GM10266 (cell line): Measurements from ENCODE around the gene HSPB8.

ENCODE experiments used
- DNase-seq: peaks from one replicate; pipeline ENCODE4 v3.0.0; 2012; ENCODE audit errors: extremely low spot score
- TF ChIP-seq, protein P1 (sequence below): IDR thresholded peaks from 2 replicates; pipeline ENCODE4 v1.5.1; 2012; ENCODE audit warnings: mild to moderate bottlenecking, low read depth; ENCODE audit not compliant: control insufficient read depth, insufficient read depth; ENCODE audit errors: missing control alignments

The HSPB8 gene

DNA sequence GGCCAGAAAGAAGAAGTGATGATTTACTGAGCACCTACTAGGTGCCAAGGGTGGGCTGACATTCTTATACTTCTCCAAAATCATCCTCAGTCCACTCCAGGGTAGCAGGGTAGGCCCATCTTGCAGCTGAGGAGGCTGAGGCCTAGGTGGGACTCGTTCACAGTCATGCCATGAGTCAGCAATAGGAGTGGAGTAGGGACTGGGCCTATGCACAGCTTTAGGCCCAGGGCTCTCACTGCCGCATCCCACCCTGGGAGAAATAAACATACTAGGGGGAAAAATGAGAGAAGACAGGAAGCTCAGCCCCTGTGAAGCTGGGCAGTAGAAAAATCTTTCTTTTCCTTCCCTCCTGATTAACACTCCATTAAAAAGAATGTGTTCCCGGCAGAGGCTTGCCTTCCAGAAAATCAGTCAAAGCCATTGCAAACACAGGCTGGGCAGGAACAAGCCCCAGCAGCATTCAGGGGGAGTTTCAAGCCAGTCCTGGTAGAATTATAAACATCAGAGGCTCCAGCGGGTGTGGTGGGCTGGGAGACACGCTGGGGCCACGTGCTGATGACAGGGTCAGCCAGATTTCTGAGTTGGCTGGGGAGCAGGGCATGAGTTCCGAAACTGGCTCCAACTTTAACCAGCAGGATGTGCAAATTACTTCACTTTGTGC, 1.8 kb downstream of the HSPB8 start:
- TF ChIP-seq, protein P1, sequence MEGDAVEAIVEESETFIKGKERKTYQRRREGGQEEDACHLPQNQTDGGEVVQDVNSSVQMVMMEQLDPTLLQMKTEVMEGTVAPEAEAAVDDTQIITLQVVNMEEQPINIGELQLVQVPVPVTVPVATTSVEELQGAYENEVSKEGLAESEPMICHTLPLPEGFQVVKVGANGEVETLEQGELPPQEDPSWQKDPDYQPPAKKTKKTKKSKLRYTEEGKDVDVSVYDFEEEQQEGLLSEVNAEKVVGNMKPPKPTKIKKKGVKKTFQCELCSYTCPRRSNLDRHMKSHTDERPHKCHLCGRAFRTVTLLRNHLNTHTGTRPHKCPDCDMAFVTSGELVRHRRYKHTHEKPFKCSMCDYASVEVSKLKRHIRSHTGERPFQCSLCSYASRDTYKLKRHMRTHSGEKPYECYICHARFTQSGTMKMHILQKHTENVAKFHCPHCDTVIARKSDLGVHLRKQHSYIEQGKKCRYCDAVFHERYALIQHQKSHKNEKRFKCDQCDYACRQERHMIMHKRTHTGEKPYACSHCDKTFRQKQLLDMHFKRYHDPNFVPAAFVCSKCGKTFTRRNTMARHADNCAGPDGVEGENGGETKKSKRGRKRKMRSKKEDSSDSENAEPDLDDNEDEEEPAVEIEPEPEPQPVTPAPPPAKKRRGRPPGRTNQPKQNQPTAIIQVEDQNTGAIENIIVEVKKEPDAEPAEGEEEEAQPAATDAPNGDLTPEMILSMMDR = no peak
- DNase-seq = no peak

DNA sequence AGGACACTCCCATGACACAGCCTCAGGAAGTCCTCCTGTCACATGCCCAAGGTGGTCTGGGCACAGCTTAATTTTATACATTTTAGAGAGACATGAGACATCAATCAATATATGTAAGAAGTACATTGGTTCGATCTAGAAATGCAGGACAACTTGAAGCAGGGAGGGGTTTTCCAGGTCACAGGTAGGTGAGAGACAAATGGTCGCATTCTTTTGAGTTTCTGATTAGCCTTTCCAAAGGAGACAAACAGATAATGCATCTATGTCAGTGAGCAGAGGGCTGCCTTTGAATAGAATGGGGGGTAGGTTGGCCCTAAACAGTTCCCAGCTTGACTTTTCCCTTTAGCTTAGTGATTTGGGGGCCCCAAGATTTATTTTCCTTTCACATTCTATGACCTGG, 2.5 kb downstream of the HSPB8 start:
- DNase-seq = no peak
- TF ChIP-seq, protein P1 = no peak

DNA sequence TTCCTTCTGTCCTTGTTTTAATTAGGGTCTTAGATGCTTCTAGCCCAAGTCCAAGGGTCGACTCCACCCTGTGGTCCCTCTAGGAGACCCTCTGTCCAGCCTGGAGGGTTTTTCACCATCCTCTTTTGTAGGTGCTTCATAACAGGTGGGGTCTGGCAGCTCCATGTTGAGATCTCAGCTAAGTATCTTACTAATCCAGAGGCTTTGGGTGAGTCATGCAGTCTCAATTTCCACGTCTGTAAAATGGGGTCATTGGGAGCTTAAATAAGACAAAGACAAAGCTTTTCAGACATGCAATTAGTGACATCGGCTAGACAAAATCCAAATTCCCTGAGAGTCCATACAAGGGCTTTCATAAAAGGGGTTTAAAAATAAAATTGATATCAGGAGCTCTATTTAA, 3.2 kb downstream of the HSPB8 start:
- TF ChIP-seq, protein P1 = no peak
- no peak for DNase-seq

DNA sequence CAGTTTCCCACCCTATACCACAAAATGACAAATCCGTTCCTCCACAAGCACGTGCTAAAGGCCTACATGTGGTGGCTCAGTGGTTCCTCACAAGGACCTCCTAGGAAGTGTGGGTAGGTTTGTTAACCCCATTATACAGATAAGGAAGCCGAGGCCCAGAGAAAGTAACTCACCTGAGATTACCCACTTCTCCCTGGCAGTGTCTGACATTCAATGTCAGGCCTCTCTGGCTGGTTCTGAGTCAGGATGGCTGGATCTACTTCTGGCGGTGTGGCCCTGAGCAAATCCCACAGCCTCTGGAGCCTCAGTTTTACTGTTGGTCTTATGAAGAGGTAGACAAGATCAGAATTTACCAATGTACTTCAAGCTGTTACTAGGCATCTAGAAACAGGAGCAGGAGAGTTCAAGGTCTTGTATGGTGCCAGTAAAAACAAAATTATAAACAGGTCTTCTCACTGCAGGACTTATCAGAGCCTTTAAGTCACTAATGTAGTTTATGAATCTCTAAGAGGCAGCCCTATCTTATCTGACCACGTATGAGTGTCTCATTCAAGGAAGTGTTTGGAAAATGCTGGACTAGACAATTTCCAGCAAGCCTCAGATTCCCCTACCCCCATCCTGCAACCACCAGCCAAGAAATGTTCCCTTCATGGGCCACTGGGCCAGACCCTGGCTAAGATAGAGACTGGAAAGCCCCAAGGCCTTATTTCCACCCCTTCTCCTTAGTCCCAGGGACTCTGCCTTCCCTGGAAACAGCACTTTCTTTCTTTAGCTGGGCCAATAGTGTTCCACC, 4.2 kb downstream of the HSPB8 start:
- no peak for DNase-seq
- TF ChIP-seq, protein P1 = no peak

DNA sequence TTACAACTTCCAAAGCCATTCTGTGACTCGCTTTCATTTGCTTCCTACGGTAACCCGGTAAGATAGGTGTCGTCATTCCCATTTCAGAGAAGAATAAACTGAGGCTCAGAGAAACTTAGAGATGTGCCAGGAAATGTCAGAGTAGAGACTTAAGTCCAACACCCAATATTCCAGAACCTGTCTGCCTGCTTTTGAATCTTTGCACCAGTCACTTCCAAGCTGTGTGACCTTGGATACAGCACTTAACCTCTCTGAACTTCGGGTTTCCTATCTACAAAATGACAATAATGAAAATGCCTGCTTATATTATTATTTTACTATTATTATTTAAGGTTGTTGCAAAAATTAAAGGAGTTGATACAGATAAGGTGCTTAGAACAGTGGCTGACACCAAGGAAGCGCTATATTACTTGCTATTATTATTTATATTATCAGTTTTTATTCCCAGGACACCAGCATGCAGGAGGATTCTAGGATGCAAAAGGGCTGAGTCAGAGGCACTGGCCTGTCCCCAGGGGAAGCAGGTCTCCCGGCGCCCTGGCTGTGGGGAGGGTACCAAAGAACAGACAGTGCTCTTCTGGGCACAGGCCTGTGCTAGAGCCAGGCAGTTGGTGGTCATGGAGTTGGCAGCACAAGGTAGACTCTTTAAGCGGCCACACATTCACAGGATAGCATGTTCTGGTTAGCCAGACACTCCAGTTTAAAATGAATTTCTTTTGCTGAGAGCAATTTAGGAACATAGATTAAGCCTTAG, 5.4 kb downstream of the HSPB8 start:
- no peak for DNase-seq
- TF ChIP-seq, protein P1 = no peak

DNA sequence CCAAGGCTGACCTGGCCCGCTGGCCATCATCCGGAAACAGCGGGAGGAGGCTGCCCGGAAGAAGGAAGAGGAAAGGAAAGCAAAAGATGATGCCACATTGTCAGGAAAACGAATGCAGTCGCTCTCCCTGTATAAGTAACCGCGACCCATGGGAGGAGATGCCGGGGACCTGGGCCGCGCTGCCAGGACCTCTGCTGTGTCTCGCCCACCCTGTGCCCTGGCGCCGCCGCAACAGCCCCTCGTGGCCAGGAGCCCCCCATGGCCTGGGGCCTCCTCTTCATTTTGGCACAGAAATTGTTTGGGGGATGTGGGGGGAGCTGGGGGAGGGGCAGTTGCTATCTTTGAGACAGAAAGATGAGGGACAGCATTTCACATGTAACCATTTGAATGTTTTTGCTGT, 16.5 kb downstream of the HSPB8 start:
- DNase-seq = no peak
- TF ChIP-seq, protein P1 = no peak
